GM12891 (cell line): ENCODE results near the gene GPC5.

Experiments
- POLR2AphosphoS5 ChIP-seq: IDR thresholded peaks from 2 replicates; pipeline ENCODE4 v1.6.1; 2011; ENCODE audit warnings: low read depth, low read length, control low read depth
- TAF1 ChIP-seq: IDR thresholded peaks from 2 replicates; pipeline ENCODE4 v1.6.1; 2011; ENCODE audit warnings: low read depth, low read length, control low read depth

GRCh38 chr13:91368676-91369440 lies 29.6 kb upstream of the GPC5 start:
- TF ChIP-seq POLR2AphosphoS5 (no peak), TAF1 (no peak)
